Measurements from ENCODE around the gene ALDH3B1.

ALDH3B1 gene

GRCh38 chr11:68014157-68014946 lies 4.2 kb downstream of the ALDH3B1 start:
- DNase-seq, result peak; percentile 54

GRCh38 chr11:68014947-68015447 lies 4.9 kb downstream of the ALDH3B1 start:
- DNase-seq, result no peak

- no peak for DNase-seq
Observed at GRCh38 chr11:68015467-68015866, 5.3 kb downstream of the ALDH3B1 start.

GRCh38 chr11:68016161-68016903 lies 6.2 kb downstream of the ALDH3B1 start:
- DNase-seq, result no peak

- DNase-seq, result no peak
Observed at GRCh38 chr11:68016904-68017817, 7.0 kb downstream of the ALDH3B1 start.

- DNase-seq, result no peak
Observed at GRCh38 chr11:68017980-68018729, 8.0 kb downstream of the ALDH3B1 start.

- no peak for DNase-seq
Observed at GRCh38 chr11:68018730-68019190, 8.6 kb downstream of the ALDH3B1 start.

- no peak for DNase-seq
Observed at GRCh38 chr11:68019486-68019885, 9.4 kb downstream of the ALDH3B1 start.

- no peak for DNase-seq
Observed at GRCh38 chr11:68020575-68020974, 10.4 kb downstream of the ALDH3B1 start.

- DNase-seq, result no peak
Observed at GRCh38 chr11:68021167-68021787, 11.2 kb downstream of the ALDH3B1 start.

- no peak for DNase-seq
Observed at GRCh38 chr11:68022531-68022930, 12.4 kb downstream of the ALDH3B1 start.

- no peak for DNase-seq
Observed at GRCh38 chr11:68024508-68024907, 14.4 kb downstream of the ALDH3B1 start.

GRCh38 chr11:68025047-68025446 lies 14.9 kb downstream of the ALDH3B1 start:
- no peak for DNase-seq

GRCh38 chr11:68026391-68027105 lies 16.4 kb downstream of the ALDH3B1 start:
- peak; percentile 40 for DNase-seq

- DNase-seq, result no peak
Observed at GRCh38 chr11:68027667-68028066, 17.5 kb downstream of the ALDH3B1 start.

- DNase-seq, result no peak
Observed at GRCh38 chr11:68028802-68029545, 18.8 kb downstream of the ALDH3B1 start.

GRCh38 chr11:68030318-68031143 lies 20.4 kb downstream of the ALDH3B1 start, which contains the start of gene NDUFS8:
Gene NDUFS8 (plus strand): TSS chr11:68030681. CDS start chr11:68032152, 1,471 bp downstream.
- DNase-seq, result peak; percentile 99

GRCh38 chr11:68031144-68031464 lies 21.0 kb downstream of the ALDH3B1 start:
- no peak for DNase-seq

GRCh38 chr11:68032003-68032402 lies 21.9 kb downstream of the ALDH3B1 start:
- DNase-seq, result no peak

Data from NCI-H2029 treated with DMSO at 0.1 percent for 48 hours (cell line).